Keratinocyte (primary cell): Measurements from ENCODE around the gene PSMB7.

Experiments used
- EZH2 ChIP-seq: IDR thresholded peaks from one replicate; pipeline ENCODE4 v1.6.1; 2012; ENCODE audit warnings: inconsistent platforms, mild to moderate bottlenecking, low read length, moderate library complexity
- TF ChIP-seq, protein P1 (sequence below), 3 experiments: IDR thresholded peaks in 1 of 3; conservative IDR thresholded peaks in 1 of 3; optimal IDR thresholded peaks in 1 of 3; 2 replicates in 2 of 3; 3 replicates in 1 of 3; pipeline versions ENCODE3 to v1.5.1; 2011; ENCODE audit warnings: low read length in 3 of 3, mild to moderate bottlenecking in 3 of 3, moderate library complexity in 2 of 3, control low read depth in 1 of 3, inconsistent platforms in 1 of 3; ENCODE audit not compliant: insufficient read depth in 2 of 3; ENCODE audit errors: extremely low read depth in 1 of 3

DNA sequence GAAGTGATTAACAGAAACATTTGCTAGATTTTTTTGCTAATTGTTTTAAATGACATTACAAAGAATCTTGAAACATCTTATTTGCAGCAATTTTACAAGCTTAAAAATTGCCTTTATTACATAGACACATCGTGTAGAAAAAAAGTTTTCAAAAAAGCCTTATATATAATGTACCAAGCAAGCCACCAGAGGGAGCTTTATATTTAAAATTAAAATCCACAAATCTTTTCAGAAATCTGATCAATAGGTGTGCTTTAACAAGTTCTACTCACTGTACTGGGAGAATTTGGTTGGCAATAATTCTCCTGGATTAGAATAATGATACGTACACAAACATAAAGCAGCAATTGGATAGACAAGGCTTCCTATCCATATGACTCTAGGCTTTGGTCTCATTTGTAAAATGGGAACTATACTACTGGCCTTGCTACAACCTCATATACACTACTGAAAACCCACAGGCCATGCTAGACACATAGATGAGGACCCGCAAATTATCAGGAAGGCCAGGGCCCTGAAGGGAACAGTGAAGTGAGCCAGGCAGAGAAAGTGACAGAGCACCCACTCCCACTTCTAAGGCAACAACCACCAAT is 4.8 kb downstream of the PSMB7 start:
- TF ChIP-seq, protein P1, sequence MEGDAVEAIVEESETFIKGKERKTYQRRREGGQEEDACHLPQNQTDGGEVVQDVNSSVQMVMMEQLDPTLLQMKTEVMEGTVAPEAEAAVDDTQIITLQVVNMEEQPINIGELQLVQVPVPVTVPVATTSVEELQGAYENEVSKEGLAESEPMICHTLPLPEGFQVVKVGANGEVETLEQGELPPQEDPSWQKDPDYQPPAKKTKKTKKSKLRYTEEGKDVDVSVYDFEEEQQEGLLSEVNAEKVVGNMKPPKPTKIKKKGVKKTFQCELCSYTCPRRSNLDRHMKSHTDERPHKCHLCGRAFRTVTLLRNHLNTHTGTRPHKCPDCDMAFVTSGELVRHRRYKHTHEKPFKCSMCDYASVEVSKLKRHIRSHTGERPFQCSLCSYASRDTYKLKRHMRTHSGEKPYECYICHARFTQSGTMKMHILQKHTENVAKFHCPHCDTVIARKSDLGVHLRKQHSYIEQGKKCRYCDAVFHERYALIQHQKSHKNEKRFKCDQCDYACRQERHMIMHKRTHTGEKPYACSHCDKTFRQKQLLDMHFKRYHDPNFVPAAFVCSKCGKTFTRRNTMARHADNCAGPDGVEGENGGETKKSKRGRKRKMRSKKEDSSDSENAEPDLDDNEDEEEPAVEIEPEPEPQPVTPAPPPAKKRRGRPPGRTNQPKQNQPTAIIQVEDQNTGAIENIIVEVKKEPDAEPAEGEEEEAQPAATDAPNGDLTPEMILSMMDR (optimal IDR thresholded peaks at IDR 0.05 in 1 of 3, IDR thresholded peaks at IDR 0.05 in 1 of 3, conservative IDR thresholded peaks at IDR 0.05 in 1 of 3; ENCODE audit: extremely low read depth in 1 of 3, insufficient read depth in 2 of 3, low read length in 3 of 3): no peak
- TF ChIP-seq EZH2: no peak
